Measurements from ENCODE around the gene LAMB4.

DNA sequence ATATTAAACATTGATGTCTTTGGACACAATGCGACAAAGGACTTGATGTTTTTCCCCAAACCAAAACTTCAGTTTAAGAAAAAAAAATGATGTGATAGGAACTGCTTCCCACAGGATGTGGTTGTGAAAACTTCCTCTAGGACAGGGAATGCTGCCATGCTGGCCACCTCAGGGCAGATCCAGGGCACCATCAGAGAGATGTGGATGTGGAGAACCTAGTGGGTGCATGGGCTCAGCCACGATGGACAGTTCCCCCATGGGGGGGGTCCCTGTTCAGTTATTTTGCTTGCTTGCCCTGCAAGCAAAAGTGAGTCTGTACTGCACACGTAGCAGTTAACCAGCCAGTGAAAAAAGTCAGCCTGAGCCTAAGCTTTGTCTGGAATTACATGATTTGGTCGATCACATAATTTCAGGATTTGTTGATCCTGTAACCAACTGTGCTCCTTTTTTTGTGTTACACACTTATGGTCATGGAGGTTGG lies 36.3 kb downstream of the LAMB4 start:
- TF ChIP-seq, protein P1, sequence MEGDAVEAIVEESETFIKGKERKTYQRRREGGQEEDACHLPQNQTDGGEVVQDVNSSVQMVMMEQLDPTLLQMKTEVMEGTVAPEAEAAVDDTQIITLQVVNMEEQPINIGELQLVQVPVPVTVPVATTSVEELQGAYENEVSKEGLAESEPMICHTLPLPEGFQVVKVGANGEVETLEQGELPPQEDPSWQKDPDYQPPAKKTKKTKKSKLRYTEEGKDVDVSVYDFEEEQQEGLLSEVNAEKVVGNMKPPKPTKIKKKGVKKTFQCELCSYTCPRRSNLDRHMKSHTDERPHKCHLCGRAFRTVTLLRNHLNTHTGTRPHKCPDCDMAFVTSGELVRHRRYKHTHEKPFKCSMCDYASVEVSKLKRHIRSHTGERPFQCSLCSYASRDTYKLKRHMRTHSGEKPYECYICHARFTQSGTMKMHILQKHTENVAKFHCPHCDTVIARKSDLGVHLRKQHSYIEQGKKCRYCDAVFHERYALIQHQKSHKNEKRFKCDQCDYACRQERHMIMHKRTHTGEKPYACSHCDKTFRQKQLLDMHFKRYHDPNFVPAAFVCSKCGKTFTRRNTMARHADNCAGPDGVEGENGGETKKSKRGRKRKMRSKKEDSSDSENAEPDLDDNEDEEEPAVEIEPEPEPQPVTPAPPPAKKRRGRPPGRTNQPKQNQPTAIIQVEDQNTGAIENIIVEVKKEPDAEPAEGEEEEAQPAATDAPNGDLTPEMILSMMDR (IDR thresholded peaks at IDR 0.05), result no peak
- TF ChIP-seq POLR2A (IDR thresholded peaks at IDR 0.05), result no peak
